ENCODE results near the gene IL13.

Gene IL13

DNA sequence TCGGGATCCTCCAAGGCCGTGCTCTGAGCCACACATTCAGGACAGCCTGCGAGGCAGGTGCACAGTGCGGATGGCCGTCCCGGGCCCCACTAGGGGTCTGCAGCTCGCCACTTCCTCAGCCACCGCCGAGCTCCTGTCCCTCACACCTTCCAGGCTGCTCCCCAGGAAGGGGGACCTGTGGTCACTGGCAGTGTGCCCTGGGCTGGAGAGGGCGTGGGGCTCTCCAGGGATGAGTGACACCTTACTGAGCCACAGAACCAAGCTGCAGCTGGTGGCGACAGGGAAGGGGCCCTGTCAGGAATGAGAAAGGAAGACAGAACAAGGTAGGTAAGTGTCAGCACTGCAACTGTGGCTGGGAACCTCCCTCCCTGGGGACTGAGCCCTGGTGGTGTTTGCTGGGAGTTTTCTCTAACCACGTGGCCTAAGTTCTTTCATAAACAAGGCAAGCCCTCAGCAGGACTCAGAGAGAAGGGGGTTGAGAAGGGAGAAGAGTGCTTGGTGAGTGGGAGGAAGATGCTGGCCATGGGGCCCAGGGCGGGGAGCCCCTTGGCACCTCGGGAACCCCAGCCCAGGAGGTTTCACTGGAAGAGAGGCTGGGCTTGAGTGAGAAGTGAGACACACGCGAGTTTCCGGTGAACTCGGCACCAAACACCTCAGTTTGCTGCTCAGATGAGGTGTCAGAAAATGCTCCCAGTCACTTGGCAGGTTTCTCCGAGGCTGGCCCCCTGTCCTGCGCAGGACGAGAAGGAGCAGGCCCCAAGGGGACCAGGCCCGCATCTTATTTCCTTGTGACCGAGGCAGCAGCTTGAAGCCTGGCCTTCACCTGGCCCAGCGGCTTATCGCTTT lies 5.2 kb downstream of the IL13 start:
- DNase-seq (ENCODE audit: low read depth, low spot score): no peak
- Histone ChIP-seq H3K4me3 (ENCODE audit: insufficient read length, low read depth) (no peak overlapping the region), H3K4me1 (ENCODE audit: insufficient read depth, insufficient read length) (peaks cover 3% of the 10 kb centered on the region)

DNA sequence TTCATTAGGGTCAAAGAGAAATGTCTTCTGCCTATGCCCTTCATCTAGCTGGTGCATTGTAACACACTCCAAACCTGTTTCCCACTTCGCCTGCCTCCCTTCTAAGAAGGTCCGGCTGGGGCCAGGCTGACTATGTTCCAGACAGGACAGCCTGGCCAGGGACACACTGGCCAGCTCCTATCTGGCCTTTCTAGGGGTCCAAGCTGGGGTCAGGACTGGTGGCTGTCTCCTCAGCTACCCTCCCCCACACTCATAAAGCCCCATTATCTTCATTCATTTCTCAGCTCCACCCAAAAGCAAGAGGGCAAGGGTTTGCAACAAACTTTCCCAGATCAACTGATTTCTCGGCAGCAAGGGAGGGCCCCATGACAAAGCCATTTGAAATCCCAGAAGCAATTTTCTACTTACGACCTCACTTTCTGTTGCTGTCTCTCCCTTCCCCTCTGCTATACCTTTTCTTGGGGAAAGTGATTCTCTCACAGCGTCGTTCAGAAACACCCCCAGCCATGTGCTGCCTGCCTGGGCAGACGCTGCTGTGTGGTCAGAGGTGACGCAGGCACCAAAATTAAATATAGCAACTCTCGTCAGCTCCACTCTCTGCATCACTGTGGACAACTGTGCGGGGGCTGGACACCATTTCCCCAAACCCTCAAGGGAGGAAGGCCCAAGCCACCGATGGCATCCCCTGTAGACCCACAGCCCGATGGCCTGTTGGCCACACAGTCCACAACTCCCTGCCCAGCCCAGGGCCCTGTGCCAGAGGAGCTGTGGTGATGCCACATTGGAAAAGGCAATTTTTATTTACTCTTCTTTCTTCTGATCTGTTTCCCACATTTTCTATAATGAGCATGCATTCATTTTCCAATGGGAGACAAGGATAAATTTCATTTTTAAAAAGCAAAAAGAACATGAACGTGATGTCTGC lies 6.1 kb downstream of the IL13 start:
- no peaks in the 10 kb centered on the region for H3K9me3 ChIP-seq (ENCODE audit: insufficient read depth, low read length)

More for the DNA sequence above, 5.2 kb downstream of the IL13 start:
- H3K9ac ChIP-seq (ENCODE audit: insufficient read length, low read depth): no peak overlapping the region
- peaks cover 3% of the 10 kb centered on the region for H3K27me3 ChIP-seq (ENCODE audit: insufficient read depth, insufficient read length)
- TF ChIP-seq ZNF274 (IDR thresholded peaks at IDR 0.05; ENCODE audit: low read depth, low read length) (no peak), YY1 (IDR thresholded peaks at IDR 0.05; ENCODE audit: insufficient read depth, insufficient read length) (no peak), SUZ12 (IDR thresholded peaks at IDR 0.05; ENCODE audit: extremely low read depth, insufficient read depth, insufficient read length) (no peak)
- H3K36me3 ChIP-seq (ENCODE audit: insufficient read depth, insufficient read length, low read length): no peaks in the 10 kb centered on the region
- no peaks in the 10 kb centered on the region for H3K9me3 ChIP-seq (ENCODE audit: insufficient read depth, low read length)

DNA sequence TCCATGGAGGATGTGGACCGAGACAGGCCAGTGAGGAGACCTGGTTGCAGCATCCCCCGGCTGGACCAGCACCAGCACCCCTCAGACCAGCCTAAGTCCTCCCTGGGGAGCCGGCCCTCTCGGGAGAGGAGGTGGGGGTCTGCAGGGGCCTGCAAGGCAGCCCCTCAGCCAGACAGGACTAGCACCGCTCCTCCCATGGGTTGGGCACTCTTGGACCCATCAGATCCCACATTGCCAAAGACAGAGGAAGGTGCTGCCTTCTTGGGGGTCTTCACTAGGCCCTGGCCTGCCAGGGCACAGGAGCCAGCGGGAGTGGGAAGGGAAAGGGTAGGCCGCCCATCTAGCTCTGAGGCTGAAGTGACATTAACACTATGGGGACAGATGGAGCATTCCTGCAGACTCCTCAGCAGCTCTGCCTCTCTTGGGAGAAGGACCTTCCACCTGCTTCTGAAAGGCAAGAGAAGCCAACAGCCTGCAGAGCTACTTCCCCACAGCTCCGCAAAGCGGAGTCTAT lies 6.8 kb downstream of the IL13 start:
- Histone ChIP-seq H3K4me1 (ENCODE audit: insufficient read depth, insufficient read length) (peaks cover 10% of the 10 kb centered on the region), H3K9ac (ENCODE audit: insufficient read length, low read depth) (no peak overlapping the region), H3K36me3 (ENCODE audit: insufficient read depth, insufficient read length, low read length) (no peaks in the 10 kb centered on the region), H3K4me3 (ENCODE audit: insufficient read length, low read depth) (no peak overlapping the region), H3K27me3 (ENCODE audit: insufficient read depth, insufficient read length) (no peaks in the 10 kb centered on the region), H3K9me3 (ENCODE audit: insufficient read depth, low read length) (no peaks in the 10 kb centered on the region; the same call in 1 of the 2 replicates)
- no peak for DNase-seq (ENCODE audit: low read depth, low spot score)
- TF ChIP-seq SUZ12 (IDR thresholded peaks at IDR 0.05; ENCODE audit: extremely low read depth, insufficient read depth, insufficient read length): no peak
- no peak for TF ChIP-seq YY1 (IDR thresholded peaks at IDR 0.05; ENCODE audit: insufficient read depth, insufficient read length)
- TF ChIP-seq ZNF274 (IDR thresholded peaks at IDR 0.05; ENCODE audit: low read depth, low read length): no peak

More for the DNA sequence above, 6.1 kb downstream of the IL13 start:
- Histone ChIP-seq H3K4me1 (ENCODE audit: insufficient read depth, insufficient read length) (peaks cover 7% of the 10 kb centered on the region), H3K27me3 (ENCODE audit: insufficient read depth, insufficient read length) (no peaks in the 10 kb centered on the region), H3K9ac (ENCODE audit: insufficient read length, low read depth) (no peak overlapping the region), H3K4me3 (ENCODE audit: insufficient read length, low read depth) (no peak overlapping the region), H3K36me3 (ENCODE audit: insufficient read depth, insufficient read length, low read length) (no peaks in the 10 kb centered on the region)
- DNase-seq (ENCODE audit: low read depth, low spot score): no peak
- TF ChIP-seq YY1 (IDR thresholded peaks at IDR 0.05; ENCODE audit: insufficient read depth, insufficient read length): no peak
- TF ChIP-seq SUZ12 (IDR thresholded peaks at IDR 0.05; ENCODE audit: extremely low read depth, insufficient read depth, insufficient read length): no peak
- no peak for TF ChIP-seq ZNF274 (IDR thresholded peaks at IDR 0.05; ENCODE audit: low read depth, low read length)

DNA sequence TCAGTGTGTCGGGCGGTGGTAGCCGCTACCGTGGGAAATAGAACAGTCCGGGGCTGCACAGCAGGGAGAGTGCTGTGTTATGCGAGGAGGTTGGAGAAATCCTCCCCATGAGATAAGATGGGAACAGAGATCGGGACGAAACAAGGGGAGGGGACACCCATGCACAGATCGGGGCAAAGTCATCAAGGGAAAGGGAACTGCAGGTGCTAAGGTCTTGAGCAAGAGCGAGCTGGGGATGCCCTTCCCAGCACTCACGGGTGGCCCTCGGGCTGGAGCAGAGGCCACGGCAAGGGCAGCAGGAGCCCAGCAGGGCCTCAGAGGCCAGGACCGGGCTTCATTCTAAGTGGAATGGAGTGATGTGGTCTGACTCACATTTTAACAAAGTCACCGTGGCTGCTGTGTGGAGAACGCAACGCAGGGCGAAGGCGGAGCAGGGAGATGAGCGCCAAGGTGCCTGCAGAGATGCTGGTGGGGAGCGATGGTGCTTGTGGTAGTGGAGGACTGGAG lies 7.7 kb downstream of the IL13 start:
- H3K9ac ChIP-seq (ENCODE audit: insufficient read length, low read depth): no peak overlapping the region
- no peak for DNase-seq (ENCODE audit: low read depth, low spot score)
- no peaks in the 10 kb centered on the region for H3K36me3 ChIP-seq (ENCODE audit: insufficient read depth, insufficient read length, low read length)
- no peaks in the 10 kb centered on the region for H3K27me3 ChIP-seq (ENCODE audit: insufficient read depth, insufficient read length)
- TF ChIP-seq YY1 (IDR thresholded peaks at IDR 0.05; ENCODE audit: insufficient read depth, insufficient read length) (no peak), SUZ12 (IDR thresholded peaks at IDR 0.05; ENCODE audit: extremely low read depth, insufficient read depth, insufficient read length) (no peak), ZNF274 (IDR thresholded peaks at IDR 0.05; ENCODE audit: low read depth, low read length) (no peak)
- no peak overlapping the region for H3K4me3 ChIP-seq (ENCODE audit: insufficient read length, low read depth)
- peaks cover 15% of the 10 kb centered on the region for H3K4me1 ChIP-seq (ENCODE audit: insufficient read depth, insufficient read length)
- H3K9me3 ChIP-seq (ENCODE audit: insufficient read depth, low read length): no peaks in the 10 kb centered on the region; the same call in 1 of the 2 replicates

DNA sequence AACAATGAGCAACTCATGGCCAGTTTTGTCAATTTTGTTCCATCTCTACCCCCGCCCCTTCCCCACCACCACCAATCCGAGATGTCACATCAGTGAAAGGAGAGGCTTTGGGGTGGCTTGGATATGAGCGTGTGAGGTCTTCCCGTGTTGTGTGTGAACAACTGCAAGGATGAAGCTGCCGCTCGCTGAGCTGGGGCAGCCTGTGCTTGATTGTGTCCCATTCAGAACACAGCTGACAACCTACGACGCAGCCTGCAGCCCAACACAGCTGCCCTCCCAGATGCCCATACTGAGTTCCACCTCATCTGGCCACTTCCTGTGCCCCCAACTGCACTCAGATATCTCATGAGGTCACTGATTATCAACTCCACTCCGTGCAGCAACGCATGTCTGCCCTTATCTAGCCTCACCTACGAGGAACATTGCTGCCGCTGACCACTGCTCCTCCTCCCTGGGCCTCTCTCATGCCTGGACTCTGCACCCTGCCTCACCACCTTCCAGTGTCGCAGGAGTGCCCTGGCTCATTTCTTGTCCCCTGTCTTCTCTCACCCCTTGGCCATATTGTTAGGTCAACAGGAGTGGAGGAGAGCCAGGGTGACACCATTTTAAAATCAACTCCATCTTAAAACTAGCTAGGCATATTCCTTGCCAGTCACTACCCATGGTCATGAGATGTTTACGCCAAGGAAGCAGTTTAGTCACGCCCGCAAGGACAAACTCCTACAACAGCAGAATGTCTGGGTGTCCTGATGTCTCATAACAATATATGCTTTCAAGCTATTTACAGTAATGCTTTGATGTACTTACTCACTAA lies 8.5 kb downstream of the IL13 start:
- Histone ChIP-seq H3K4me3 (ENCODE audit: insufficient read length, low read depth) (no peak overlapping the region), H3K4me1 (ENCODE audit: insufficient read depth, insufficient read length) (peaks cover 12% of the 10 kb centered on the region), H3K36me3 (ENCODE audit: insufficient read depth, insufficient read length, low read length) (no peaks in the 10 kb centered on the region), H3K27me3 (ENCODE audit: insufficient read depth, insufficient read length) (no peaks in the 10 kb centered on the region), H3K9me3 (ENCODE audit: insufficient read depth, low read length) (peaks cover 5% of the 10 kb centered on the region; the same call in 1 of the 2 replicates), H3K9ac (ENCODE audit: insufficient read length, low read depth) (no peak overlapping the region)
- no peak for DNase-seq (ENCODE audit: low read depth, low spot score)
- TF ChIP-seq ZNF274 (IDR thresholded peaks at IDR 0.05; ENCODE audit: low read depth, low read length) (no peak), SUZ12 (IDR thresholded peaks at IDR 0.05; ENCODE audit: extremely low read depth, insufficient read depth, insufficient read length) (no peak), YY1 (IDR thresholded peaks at IDR 0.05; ENCODE audit: insufficient read depth, insufficient read length) (no peak)

DNA sequence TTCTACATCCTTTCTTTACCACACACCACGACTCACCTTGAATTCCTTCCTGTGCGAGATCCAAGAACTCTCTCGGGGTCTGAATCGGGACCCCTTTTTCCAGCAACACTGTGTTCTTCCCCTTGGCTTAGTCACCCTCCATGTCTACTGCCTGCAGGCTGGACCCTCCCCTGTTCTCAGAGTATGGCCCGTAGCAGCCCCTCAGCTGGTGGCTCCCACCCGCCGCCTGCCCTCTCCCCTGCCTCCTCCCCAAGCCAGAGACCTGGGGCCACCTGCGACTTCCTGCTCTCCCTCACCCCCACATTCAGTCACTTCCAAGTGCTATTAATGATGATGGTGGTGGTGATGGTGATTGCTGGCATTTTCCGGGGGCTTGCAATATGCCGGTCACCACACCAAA lies 9.3 kb downstream of the IL13 start:
- Histone ChIP-seq H3K9ac (ENCODE audit: insufficient read length, low read depth) (no peak overlapping the region), H3K4me3 (ENCODE audit: insufficient read length, low read depth) (no peak overlapping the region), H3K4me1 (ENCODE audit: insufficient read depth, insufficient read length) (peaks cover 12% of the 10 kb centered on the region), H3K36me3 (ENCODE audit: insufficient read depth, insufficient read length, low read length) (no peaks in the 10 kb centered on the region), H3K9me3 (ENCODE audit: insufficient read depth, low read length) (peaks cover 5% of the 10 kb centered on the region; the same call in 1 of the 2 replicates), H3K27me3 (ENCODE audit: insufficient read depth, insufficient read length) (no peaks in the 10 kb centered on the region)
- TF ChIP-seq YY1 (IDR thresholded peaks at IDR 0.05; ENCODE audit: insufficient read depth, insufficient read length) (no peak), ZNF274 (IDR thresholded peaks at IDR 0.05; ENCODE audit: low read depth, low read length) (no peak), SUZ12 (IDR thresholded peaks at IDR 0.05; ENCODE audit: extremely low read depth, insufficient read depth, insufficient read length) (no peak)
- DNase-seq (ENCODE audit: low read depth, low spot score): no peak
